Measurements from ENCODE around the gene CFAP46. TPM values are rescaled to one million over a fixed set of nuclear protein-coding genes. Genes with fewer than 3 reads are reported as not detected.

CFAP46 gene
- total and polyA plus RNA-seq, 2 of the 4 experiments (the other 2 are of a cell fraction): 1.3 to 1.8 TPM

GRCh38 chr10:132963430-132963960, 21.1 kb upstream of the CFAP46 start:
- no peak overlapping the region for H4K5ac ChIP-seq (ENCODE audit: low read depth, low read length)
- H3K9me3 ChIP-seq (ENCODE audit: control insufficient read depth, insufficient read depth, low read length): peaks cover 1% of the 10 kb centered on the region; the same call in 1 of the 2 replicates
- H3K4me2 ChIP-seq (ENCODE audit: low read depth, low read length): no peak overlapping the region
- H2BK5ac ChIP-seq (ENCODE audit: low read depth, low read length, poor library complexity, severe bottlenecking): no peak overlapping the region
- H2AFZ ChIP-seq (replicated peaks; ENCODE audit: low read length, poor library complexity): no peak overlapping the region
- no peak overlapping the region for H2BK20ac ChIP-seq (ENCODE audit: low read depth, low read length)
- no peaks in the 10 kb centered on the region; the same call in 1 of the 2 replicates for H3K9me1 ChIP-seq (ENCODE audit: insufficient read depth, low read length)
- H3K9ac ChIP-seq (ENCODE audit: low read depth, low read length): no peak overlapping the region
- no peak overlapping the region for H3K18ac ChIP-seq (ENCODE audit: low read depth, low read length)
- H3K4me1 ChIP-seq (ENCODE audit: control insufficient read depth, insufficient read depth, low read length): peaks cover 1% of the 10 kb centered on the region; the same call in 1 of the 2 replicates
- no peaks in the 10 kb centered on the region for H3K79me1 ChIP-seq (ENCODE audit: low read depth in 1 of 2, low read length in 2 of 2)
- no peaks in the 10 kb centered on the region for H4K20me1 ChIP-seq (ENCODE audit: insufficient read depth, low read length)
- intact Hi-C loops (cut with micrococcal nuclease) (no loop called here), dilution Hi-C loops (cut with HindIII; ENCODE audit: low sequenced_read_pairs, unreplicated experiment) (no loop called here), in situ Hi-C loops (cut with MboI; ENCODE audit: low sequenced_read_pairs) (no loop called here)
- ChIA-PET POLR2A (ENCODE audit: unreplicated experiment) (no interaction called here), CTCF (no interaction called here)
- no peak overlapping the region for H3K23ac ChIP-seq (ENCODE audit: low read depth, low read length)
- no peak overlapping the region for H2BK15ac ChIP-seq (ENCODE audit: low read depth, low read length)
- H2AK5ac ChIP-seq (ENCODE audit: low read depth, low read length): no peak overlapping the region
- no peak overlapping the region for H3K27ac ChIP-seq (ENCODE audit: insufficient read depth, low read length)
- ATAC-seq (ENCODE audit: low read depth) (no peak), DNase-seq (no peak)
- H3K14ac ChIP-seq (replicated peaks; ENCODE audit: low read depth, low read length): no peak overlapping the region
- TF ChIP-seq CEBPB (IDR thresholded peaks at IDR 0.05; ENCODE audit: low read depth, low read length): no peak
- no peak for TF ChIP-seq BHLHE40 (IDR thresholded peaks at IDR 0.05; ENCODE audit: low read depth, low read length)
- TF ChIP-seq SMC3 (IDR thresholded peaks at IDR 0.05; ENCODE audit: low read depth, low read length): no peak
- TF ChIP-seq, protein P1, sequence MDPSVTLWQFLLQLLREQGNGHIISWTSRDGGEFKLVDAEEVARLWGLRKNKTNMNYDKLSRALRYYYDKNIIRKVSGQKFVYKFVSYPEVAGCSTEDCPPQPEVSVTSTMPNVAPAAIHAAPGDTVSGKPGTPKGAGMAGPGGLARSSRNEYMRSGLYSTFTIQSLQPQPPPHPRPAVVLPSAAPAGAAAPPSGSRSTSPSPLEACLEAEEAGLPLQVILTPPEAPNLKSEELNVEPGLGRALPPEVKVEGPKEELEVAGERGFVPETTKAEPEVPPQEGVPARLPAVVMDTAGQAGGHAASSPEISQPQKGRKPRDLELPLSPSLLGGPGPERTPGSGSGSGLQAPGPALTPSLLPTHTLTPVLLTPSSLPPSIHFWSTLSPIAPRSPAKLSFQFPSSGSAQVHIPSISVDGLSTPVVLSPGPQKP (IDR thresholded peaks at IDR 0.05; ENCODE audit: borderline replicate concordance, low read depth, low read length): no peak
- no peak for TF ChIP-seq MAZ (IDR thresholded peaks at IDR 0.05; ENCODE audit: borderline replicate concordance, low read depth, low read length)
- TF ChIP-seq RAD21 (IDR thresholded peaks at IDR 0.05; ENCODE audit: low read length): no peak
- no peak for TF ChIP-seq RCOR1 (IDR thresholded peaks at IDR 0.05; ENCODE audit: insufficient replicate concordance, low read length)
- TF ChIP-seq POLR2A (IDR thresholded peaks at IDR 0.05; ENCODE audit: low read depth, low read length): no peak
- no peak for TF ChIP-seq CTCF (conservative IDR thresholded peaks at IDR 0.05; ENCODE audit: low read depth, low read length)
- TF ChIP-seq MAFK (IDR thresholded peaks at IDR 0.05; ENCODE audit: low read depth, low read length): no peak
- TF ChIP-seq CHD1 (IDR thresholded peaks at IDR 0.05; ENCODE audit: low read depth, low read length): no peak
- TF ChIP-seq FOS (IDR thresholded peaks at IDR 0.05; ENCODE audit: low read depth, low read length): no peak
- TF ChIP-seq, protein P2, sequence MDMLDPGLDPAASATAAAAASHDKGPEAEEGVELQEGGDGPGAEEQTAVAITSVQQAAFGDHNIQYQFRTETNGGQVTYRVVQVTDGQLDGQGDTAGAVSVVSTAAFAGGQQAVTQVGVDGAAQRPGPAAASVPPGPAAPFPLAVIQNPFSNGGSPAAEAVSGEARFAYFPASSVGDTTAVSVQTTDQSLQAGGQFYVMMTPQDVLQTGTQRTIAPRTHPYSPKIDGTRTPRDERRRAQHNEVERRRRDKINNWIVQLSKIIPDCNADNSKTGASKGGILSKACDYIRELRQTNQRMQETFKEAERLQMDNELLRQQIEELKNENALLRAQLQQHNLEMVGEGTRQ (IDR thresholded peaks at IDR 0.05; ENCODE audit: low read depth, low read length): no peak
- TF ChIP-seq RFX5 (IDR thresholded peaks at IDR 0.05; ENCODE audit: low read depth, low read length): no peak
- TF ChIP-seq MXI1 (IDR thresholded peaks at IDR 0.05; ENCODE audit: borderline replicate concordance, low read depth, low read length): no peak
- TF ChIP-seq NFE2L2 (IDR thresholded peaks at IDR 0.05; ENCODE audit: low read depth, low read length): no peak
- H3K4ac ChIP-seq (ENCODE audit: low read depth, low read length): no peak overlapping the region
- H3K56ac ChIP-seq (ENCODE audit: extremely low read depth, insufficient read depth, low read length): no peak overlapping the region
- H4K8ac ChIP-seq (ENCODE audit: low read depth in 2 of 2, low read length in 2 of 2): no peak overlapping the region
- peaks cover 36% of the 10 kb centered on the region for H3K27me3 ChIP-seq (ENCODE audit: control insufficient read depth, insufficient read depth, low read length)
- BruUV-seq (replicated peaks): no TSS peak
- peak overlapping the region; percentile 16 for H2AK9ac ChIP-seq (replicated peaks; ENCODE audit: low read depth, low read length, poor library complexity)
- no peak overlapping the region for H2BK120ac ChIP-seq (ENCODE audit: low read depth, low read length)
- WGBS, 2 experiments (ENCODE audit: extremely low coverage in 2 of 2, insufficient read length in 1 of 2): 100% methylated on average over 4 to 5 of the region's 14 CpGs
- no peak overlapping the region for H4K91ac ChIP-seq (ENCODE audit: insufficient read depth, low read depth, low read length)
- no peaks in the 10 kb centered on the region for H3K36me3 ChIP-seq (ENCODE audit: control insufficient read depth, insufficient read depth, low read length)
- no peak overlapping the region for H3K4me3 ChIP-seq (ENCODE audit: insufficient read depth, low read depth, low read length)
